Measurements from ENCODE around the gene RPS2.

DNA sequence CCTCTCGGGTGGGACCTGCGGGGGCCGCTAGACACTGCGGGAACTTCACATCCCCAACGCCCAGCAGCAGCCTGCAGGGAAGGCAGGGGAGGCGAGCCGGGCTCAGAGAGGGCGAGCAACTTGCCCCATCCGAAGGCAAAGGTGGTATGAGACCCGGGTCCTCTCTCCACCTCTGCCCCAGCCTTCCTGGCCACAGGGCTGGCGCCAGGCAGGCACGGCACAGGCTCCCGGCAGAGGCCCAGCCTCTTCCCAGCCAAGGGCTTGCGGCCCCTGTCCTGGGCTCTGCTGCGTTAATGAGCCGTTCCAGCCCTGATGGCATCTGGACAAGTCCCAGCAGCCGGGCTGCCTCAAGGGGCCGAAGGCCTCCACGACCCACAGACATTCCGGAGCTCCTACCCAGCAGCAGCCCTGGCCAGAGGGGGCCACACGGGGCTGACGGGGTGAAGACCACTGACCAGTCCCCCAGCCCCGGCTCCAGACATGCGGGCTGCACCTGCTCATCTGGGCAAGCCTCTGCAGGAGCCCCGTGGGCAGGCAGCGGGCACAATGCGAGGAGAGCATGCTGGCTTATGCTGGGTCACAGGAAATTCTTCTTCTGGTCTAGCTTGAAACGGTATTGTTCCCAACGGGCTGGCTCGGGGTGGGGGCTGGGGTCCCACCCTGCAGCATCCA lies 45.2 kb downstream of the RPS2 start:
- TF ChIP-seq, protein P1, sequence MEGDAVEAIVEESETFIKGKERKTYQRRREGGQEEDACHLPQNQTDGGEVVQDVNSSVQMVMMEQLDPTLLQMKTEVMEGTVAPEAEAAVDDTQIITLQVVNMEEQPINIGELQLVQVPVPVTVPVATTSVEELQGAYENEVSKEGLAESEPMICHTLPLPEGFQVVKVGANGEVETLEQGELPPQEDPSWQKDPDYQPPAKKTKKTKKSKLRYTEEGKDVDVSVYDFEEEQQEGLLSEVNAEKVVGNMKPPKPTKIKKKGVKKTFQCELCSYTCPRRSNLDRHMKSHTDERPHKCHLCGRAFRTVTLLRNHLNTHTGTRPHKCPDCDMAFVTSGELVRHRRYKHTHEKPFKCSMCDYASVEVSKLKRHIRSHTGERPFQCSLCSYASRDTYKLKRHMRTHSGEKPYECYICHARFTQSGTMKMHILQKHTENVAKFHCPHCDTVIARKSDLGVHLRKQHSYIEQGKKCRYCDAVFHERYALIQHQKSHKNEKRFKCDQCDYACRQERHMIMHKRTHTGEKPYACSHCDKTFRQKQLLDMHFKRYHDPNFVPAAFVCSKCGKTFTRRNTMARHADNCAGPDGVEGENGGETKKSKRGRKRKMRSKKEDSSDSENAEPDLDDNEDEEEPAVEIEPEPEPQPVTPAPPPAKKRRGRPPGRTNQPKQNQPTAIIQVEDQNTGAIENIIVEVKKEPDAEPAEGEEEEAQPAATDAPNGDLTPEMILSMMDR (IDR thresholded peaks at IDR 0.05): no peak
- TF ChIP-seq POLR2A (IDR thresholded peaks at IDR 0.05): no peak

Data from uterus (tissue), 2 donors.